ENCODE data around the gene ZFY. TPM values are rescaled to one million over a fixed set of nuclear protein-coding genes. Genes with fewer than 3 reads are reported as not detected.

The ZFY gene
- total and polyA plus RNA-seq, 2 of the 8 experiments (the other 6 are each of a cell fraction or from before 2014, with no cell fraction given) = 1.5 to 8.9 TPM

GRCh38 chrY:2885880-2886279 is 49.3 kb upstream of the ZFY start (continued):
- TF ChIP-seq CTCF (IDR thresholded peaks at IDR 0.05; ENCODE audit: control extremely low read depth in 1 of 3, insufficient read depth in 1 of 3, low read depth in 1 of 3, low read length in 3 of 3) (no peak), SIRT6 (IDR thresholded peaks at IDR 0.05; ENCODE audit: low read length) (no peak), ASH2L (IDR thresholded peaks at IDR 0.05; ENCODE audit: low read length) (no peak)

Measured in H1 (cell line).